GM21619 (cell line): ENCODE measurements around the gene SLC6A5.

Experiments used
- ATAC-seq: cut with Tn5 transposase; IDR thresholded peaks from one replicate; pipeline ENCODE4 v1.9.1; 2021; ENCODE audit not compliant: unreplicated experiment

Gene SLC6A5

GRCh38 chr11:20668131-20668809, 68.9 kb downstream of the SLC6A5 start:
- ATAC-seq: no peak

- ATAC-seq: no peak
Measured at GRCh38 chr11:20668844-20669819, 69.7 kb downstream of the SLC6A5 start, which contains the start of gene NELL1. Gene NELL1 (plus strand): TSS chr11:20669586.

- no peak for ATAC-seq
Measured at GRCh38 chr11:20669820-20670684, 70.6 kb downstream of the SLC6A5 start.

GRCh38 chr11:20670932-20671403, 71.6 kb downstream of the SLC6A5 start:
- no peak for ATAC-seq

GRCh38 chr11:20671856-20672546, 72.6 kb downstream of the SLC6A5 start:
- no peak for ATAC-seq

- ATAC-seq: no peak
Measured at GRCh38 chr11:20672575-20672974, 73.2 kb downstream of the SLC6A5 start.

GRCh38 chr11:20676658-20677057, 77.2 kb downstream of the SLC6A5 start:
- ATAC-seq: no peak

GRCh38 chr11:20688761-20689160, 89.4 kb downstream of the SLC6A5 start:
- no peak for ATAC-seq

- ATAC-seq: no peak
Measured at GRCh38 chr11:20707876-20708275, 108.5 kb downstream of the SLC6A5 start.
